ENCODE measurements around the gene CLTCL1. TPM values are rescaled to one million over a fixed set of nuclear protein-coding genes. Genes with fewer than 3 reads are reported as not detected.

The CLTCL1 gene
- total RNA-seq, 1 donor from 2014 or later, result 13.5 TPM

- peak; percentile 71 for DNase-seq (ENCODE audit: low spot score)
- H3K27me3 Mint-ChIP-seq (ENCODE audit: unreplicated experiment), result peaks cover 5% of the 10 kb centered on the region
- H3K4me1 Mint-ChIP-seq (ENCODE audit: unreplicated experiment), result peaks cover 5% of the 10 kb centered on the region
- H3K9me3 Mint-ChIP-seq (ENCODE audit: unreplicated experiment), result no peaks in the 10 kb centered on the region
- peaks cover 3% of the 10 kb centered on the region for H3K36me3 Mint-ChIP-seq (ENCODE audit: low read depth, unreplicated experiment)
- H3K4me3 Mint-ChIP-seq (ENCODE audit: unreplicated experiment), result peak overlapping the region; percentile 87
- H3K27ac Mint-ChIP-seq (ENCODE audit: unreplicated experiment), result no peak overlapping the region
- peak; percentile 56 for TF ChIP-seq CTCF (IDR thresholded peaks at IDR 0.05; ENCODE audit: unreplicated experiment)
These were observed 111.9 kb downstream of the CLTCL1 start for GRCh38 chr22:19179497-19180048.

- peak within 1 kb of the TSS; percentile 24 for H3K27ac Mint-ChIP-seq (ENCODE audit: unreplicated experiment)
- DNase-seq (ENCODE audit: low spot score), result peak; percentile 93
- H3K27me3 Mint-ChIP-seq (ENCODE audit: unreplicated experiment), result peaks cover 3% of the 10 kb centered on the region
- H3K9me3 Mint-ChIP-seq (ENCODE audit: unreplicated experiment), result no peaks in the 10 kb centered on the region
- TF ChIP-seq CTCF (IDR thresholded peaks at IDR 0.05; ENCODE audit: unreplicated experiment), result no peak
- peaks cover 5% of the 10 kb centered on the region for H3K4me1 Mint-ChIP-seq (ENCODE audit: unreplicated experiment)
- peaks cover 3% of the 10 kb centered on the region for H3K36me3 Mint-ChIP-seq (ENCODE audit: low read depth, unreplicated experiment)
- H3K4me3 Mint-ChIP-seq (ENCODE audit: unreplicated experiment), result peak within 1 kb of the TSS; percentile 88
These were observed 112.6 kb downstream of the CLTCL1 start, which contains the start of gene SLC25A1 for GRCh38 chr22:19178657-19179496. TSS of gene SLC25A1 (minus strand) at chr22:19178736. CDS start at chr22:19178673, 63 bp downstream.

- peaks cover 5% of the 10 kb centered on the region for H3K4me1 Mint-ChIP-seq (ENCODE audit: unreplicated experiment)
- DNase-seq (ENCODE audit: low spot score), result peak; percentile 48
- H3K36me3 Mint-ChIP-seq (ENCODE audit: low read depth, unreplicated experiment), result peaks cover 3% of the 10 kb centered on the region
- H3K27ac Mint-ChIP-seq (ENCODE audit: unreplicated experiment), result no peak overlapping the region
- no peak for TF ChIP-seq CTCF (IDR thresholded peaks at IDR 0.05; ENCODE audit: unreplicated experiment)
- H3K27me3 Mint-ChIP-seq (ENCODE audit: unreplicated experiment), result peaks cover 3% of the 10 kb centered on the region
- H3K9me3 Mint-ChIP-seq (ENCODE audit: unreplicated experiment), result no peaks in the 10 kb centered on the region
- no peak overlapping the region for H3K4me3 Mint-ChIP-seq (ENCODE audit: unreplicated experiment)
These were observed 113.4 kb downstream of the CLTCL1 start for GRCh38 chr22:19178065-19178656.

- no peak for DNase-seq (ENCODE audit: low spot score)
- peaks cover 6% of the 10 kb centered on the region for H3K27me3 Mint-ChIP-seq (ENCODE audit: unreplicated experiment)
- H3K27ac Mint-ChIP-seq (ENCODE audit: unreplicated experiment), result no peak overlapping the region
- TF ChIP-seq CTCF (IDR thresholded peaks at IDR 0.05; ENCODE audit: unreplicated experiment), result no peak
- peak overlapping the region; percentile 88 for H3K4me3 Mint-ChIP-seq (ENCODE audit: unreplicated experiment)
- H3K4me1 Mint-ChIP-seq (ENCODE audit: unreplicated experiment), result peaks cover 11% of the 10 kb centered on the region
- H3K36me3 Mint-ChIP-seq (ENCODE audit: low read depth, unreplicated experiment), result peaks cover 5% of the 10 kb centered on the region
- H3K9me3 Mint-ChIP-seq (ENCODE audit: unreplicated experiment), result no peaks in the 10 kb centered on the region
These were observed 114.1 kb downstream of the CLTCL1 start for GRCh38 chr22:19177164-19178064.

Measured in endothelial cell (in vitro differentiated cells).